Natural killer cell (primary cell): Measurements from ENCODE around the gene SPNS2. TPM values are rescaled to one million over a fixed set of nuclear protein-coding genes. Genes with fewer than 3 reads are reported as not detected.

ENCODE experiments used
- ATAC-seq, 3 donors: fragments of 150-1000 bp in 2 of 3; fragments of 200-7000 bp in 1 of 3; cut with Tn5 transposase; 1 replicate in 1 of 3; 2 replicates in 2 of 3; pipeline ENCODE4 v1.10.0; 2021; ENCODE audit warnings: mild to moderate bottlenecking in 2 of 3, moderate library complexity in 2 of 3
- DNase-seq, 2 donors: peaks; one replicate each; pipeline versions ENCODE4 v3.0.0 to v3.0.0-alpha.2; 2013 to 2021; ENCODE audit warnings: mixed read lengths in 1 of 2
- H3K27ac ChIP-seq: one replicate; pipeline ENCODE4 v1.5.1; 2013; ENCODE audit warnings: mild to moderate bottlenecking, low read length
- H3K27me3 ChIP-seq: one replicate; pipeline ENCODE4 v1.6.1; 2013; ENCODE audit warnings: low read length; ENCODE audit not compliant: control insufficient read depth, insufficient read depth
- H3K36me3 ChIP-seq: one replicate; pipeline ENCODE4 v1.6.1; 2013; ENCODE audit warnings: low read length; ENCODE audit not compliant: control insufficient read depth, insufficient read depth
- H3K4me1 ChIP-seq: one replicate; pipeline ENCODE4 v1.6.1; 2013; ENCODE audit warnings: low read length; ENCODE audit not compliant: control insufficient read depth, insufficient read depth
- H3K4me3 ChIP-seq: one replicate; pipeline ENCODE4 v1.5.1; 2013; ENCODE audit warnings: low read length
- H3K9me3 ChIP-seq: one replicate; pipeline ENCODE4 v1.6.1; 2013; ENCODE audit warnings: low read length; ENCODE audit not compliant: control insufficient read depth, insufficient read depth
- H3K27ac Mint-ChIP-seq, 2 donors: one replicate each; pipeline ENCODE4 v1.8.0; 2022; ENCODE audit warnings: mild to moderate bottlenecking in 2 of 2, mixed read lengths in 2 of 2, moderate library complexity in 1 of 2
- H3K27me3 Mint-ChIP-seq, 2 donors: one replicate each; pipeline ENCODE4 v1.8.0; 2022; ENCODE audit warnings: low read depth in 2 of 2, mixed read lengths in 2 of 2
- H3K36me3 Mint-ChIP-seq: one replicate; pipeline ENCODE4 v1.8.0; 2022; ENCODE audit warnings: mixed read lengths
- H3K4me1 Mint-ChIP-seq, 2 donors: one replicate each; pipeline ENCODE4 v1.8.0; 2022; ENCODE audit warnings: mixed read lengths in 2 of 2
- H3K4me3 Mint-ChIP-seq: one replicate; pipeline ENCODE4 v1.8.0; 2022; ENCODE audit warnings: mild to moderate bottlenecking, moderate library complexity, mixed read lengths
- H3K9me3 Mint-ChIP-seq, 2 donors: one replicate each; pipeline ENCODE4 v1.8.0; 2022; ENCODE audit warnings: mixed read lengths in 2 of 2
- CTCF ChIP-seq: fragments of 200-600 bp; IDR thresholded peaks from one replicate; pipeline ENCODE4 v1.8.0; 2022; ENCODE audit warnings: antibody characterized with exemption
- WGBS: methylation state at CpG from one replicate; pipeline ENCODE4 v1.1.7; 2013; ENCODE audit warnings: missing lambda C conversion rate; ENCODE audit not compliant: insufficient coverage; 5-methylcytosine and 5-hydroxymethylcytosine counted together
- intact Hi-C: fragments of 100-400 bp; cut with micrococcal nuclease; formaldehyde crosslinking; loops from one replicate; pipeline ENCODE4 v1.14.2; 2022
- total RNA-seq, 4 donors: library from RNA; stranded (reverse); fragments of 120-200 nt in 1 of 4; gene quantifications; one replicate each; pipeline versions ENCODE4 v1.2.3 to v1.2.4, GENCODE V29; 2013 to 2022

The SPNS2 gene
- total RNA-seq, 3 donors from 2014 or later (not counting 1 experiment from before 2014, with no cell fraction given): 0.28 to 0.93 (median 0.43) TPM

- Mint-ChIP-seq H3K4me1 (peaks cover 15% of the 10 kb centered on the region in 2 donors), H3K27me3 (peaks cover 22 to 24% of the 10 kb centered on the region in 2 donors), H3K27ac (no peak overlapping the region), H3K4me3 (peak overlapping the region; percentile 25), H3K36me3 (no peaks in the 10 kb centered on the region), H3K9me3 (no peaks in the 10 kb centered on the region)
- H3K4me1 ChIP-seq: peaks cover 30% of the 10 kb centered on the region
- H3K36me3 ChIP-seq: no peaks in the 10 kb centered on the region
- peaks cover 20% of the 10 kb centered on the region for H3K27me3 ChIP-seq
- no peak overlapping the region for H3K27ac ChIP-seq
- no peak for DNase-seq
- H3K4me3 ChIP-seq: no peak overlapping the region
- intact Hi-C loops: no loop called here
- no peak for ATAC-seq
- WGBS: 73% methylated on average over 22 of the region's 23 CpGs
- no peaks in the 10 kb centered on the region for H3K9me3 ChIP-seq
- no peak for TF ChIP-seq CTCF
Observed at GRCh38 chr17:4497101-4497824, 1.4 kb upstream of the SPNS2 start.

- ATAC-seq: peak in 2 of 3 donors; percentile 18 to 29
- H3K27ac ChIP-seq: no peak overlapping the region
- peaks cover 29 to 30% of the 10 kb centered on the region in 2 donors for H3K27me3 Mint-ChIP-seq
- H3K27me3 ChIP-seq: peaks cover 30% of the 10 kb centered on the region
- peak overlapping the region; percentile 7 for H3K4me3 ChIP-seq
- H3K9me3 Mint-ChIP-seq: no peaks in the 10 kb centered on the region
- H3K4me1 Mint-ChIP-seq: peaks cover 15 to 21% of the 10 kb centered on the region in 2 donors
- no peak for TF ChIP-seq CTCF
- DNase-seq: peak in 1 of 2 donors; percentile 55
- H3K36me3 ChIP-seq: no peaks in the 10 kb centered on the region
- peak overlapping the region; percentile 83 for H3K4me3 Mint-ChIP-seq
- intact Hi-C loops: no loop called here
- H3K9me3 ChIP-seq: no peaks in the 10 kb centered on the region
- H3K27ac Mint-ChIP-seq: peak overlapping the region in 1 of 2 donors; percentile 23
- WGBS: under 1% methylated on average over 52 of the region's 53 CpGs
- H3K36me3 Mint-ChIP-seq: no peaks in the 10 kb centered on the region
- peaks cover 38% of the 10 kb centered on the region for H3K4me1 ChIP-seq
Observed at GRCh38 chr17:4499431-4500190, 930 bp downstream of the SPNS2 start.

- Histone ChIP-seq H3K4me1 (peaks cover 41% of the 10 kb centered on the region), H3K36me3 (no peaks in the 10 kb centered on the region), H3K4me3 (no peak overlapping the region), H3K27ac (no peak overlapping the region), H3K9me3 (no peaks in the 10 kb centered on the region), H3K27me3 (peaks cover 35% of the 10 kb centered on the region)
- Mint-ChIP-seq H3K9me3 (no peaks in the 10 kb centered on the region), H3K4me3 (peak overlapping the region; percentile 83), H3K27me3 (peaks cover 34 to 35% of the 10 kb centered on the region in 2 donors), H3K27ac (no peak overlapping the region), H3K36me3 (no peaks in the 10 kb centered on the region), H3K4me1 (peaks cover 15 to 21% of the 10 kb centered on the region in 2 donors)
- ATAC-seq (no peak), DNase-seq (no peak)
- 1% methylated on average over 6 of the region's 7 CpGs for WGBS
- intact Hi-C loops: no loop called here
- no peak for TF ChIP-seq CTCF
Observed at GRCh38 chr17:4500191-4500571, 1.5 kb downstream of the SPNS2 start.
